K562 (cell line): Measurements from ENCODE around the gene LEUTX. TPM values are rescaled to one million over a fixed set of nuclear protein-coding genes. Genes with fewer than 3 reads are reported as not detected.

Experiments used
- ARID4B ChIP-seq: sonication (generic); formaldehyde crosslinking; IDR thresholded peaks from 2 replicates; pipeline ENCODE4 v1.8.0; 2022; ENCODE audit warnings: mild to moderate bottlenecking, missing genetic modification reagents
- E2F4 ChIP-seq: sonication (generic); formaldehyde crosslinking; IDR thresholded peaks from 2 replicates; pipeline ENCODE4 v1.8.0; 2022; ENCODE audit warnings: mild to moderate bottlenecking, low read depth, missing genetic modification reagents
- E2F6 ChIP-seq, 2 experiments: IDR thresholded peaks; 2 replicates each; pipeline ENCODE4 v1.6.1; 2011; ENCODE audit warnings: borderline replicate concordance in 1 of 2, control low read depth in 1 of 2, low read depth in 1 of 2, low read length in 1 of 2, mild to moderate bottlenecking in 1 of 2, mixed read lengths in 1 of 2, moderate library complexity in 1 of 2; ENCODE audit not compliant: insufficient read depth in 1 of 2, insufficient read length in 1 of 2, poor library complexity in 1 of 2, severe bottlenecking in 1 of 2; ENCODE audit errors: extremely low read depth in 1 of 2
- HINFP ChIP-seq: fragments of 450-650 bp; conservative IDR thresholded peaks from 2 replicates; pipeline ENCODE4 v1.6.1; 2016; ENCODE audit warnings: missing genetic modification characterization, low read depth, mild to moderate bottlenecking, control low read depth, missing compliant biosample characterization
- HNRNPH1 ChIP-seq: fragments of 200-400 bp; formaldehyde crosslinking; optimal IDR thresholded peaks from 2 replicates; pipeline ENCODE3; 2017; ENCODE audit warnings: low read depth, mild to moderate bottlenecking, low read length, moderate library complexity
- NCOA4 ChIP-seq: fragments of 450-650 bp; IDR thresholded peaks from 2 replicates; pipeline ENCODE4 v1.6.1; 2018; ENCODE audit warnings: mild to moderate bottlenecking; ENCODE audit not compliant: partially characterized antibody
- PHF21A ChIP-seq: fragments of 450-650 bp; IDR thresholded peaks from 2 replicates; pipeline ENCODE4 v1.6.1; 2017; ENCODE audit warnings: low read depth, borderline replicate concordance
- PTRF ChIP-seq: fragments of 450-650 bp; IDR thresholded peaks from 2 replicates; pipeline ENCODE4 v1.6.1; 2016; ENCODE audit warnings: mild to moderate bottlenecking, missing genetic modification characterization, missing compliant biosample characterization
- TAL1 ChIP-seq: fragments of 450-650 bp; IDR thresholded peaks from 2 replicates; pipeline ENCODE4 v1.6.1; 2016; ENCODE audit warnings: mild to moderate bottlenecking
- XRCC5 ChIP-seq: fragments of 200-400 bp; formaldehyde crosslinking; IDR thresholded peaks from 2 replicates; pipeline ENCODE4 v1.6.1; 2017; ENCODE audit warnings: low read depth, mild to moderate bottlenecking, low read length
- ZNF140 ChIP-seq: fragments of 250-450 bp; sonication (Bioruptor Pico); IDR thresholded peaks from 2 replicates; pipeline ENCODE4 v1.8.0; 2021; ENCODE audit warnings: moderate library complexity, mild to moderate bottlenecking, inconsistent platforms
- ZNF184 ChIP-seq: sonication (generic); formaldehyde crosslinking; IDR thresholded peaks from 2 replicates; pipeline ENCODE4 v1.5.0; 2020; ENCODE audit warnings: missing genetic modification reagents
- ZNF239 ChIP-seq: fragments of 250-450 bp; sonication (Bioruptor Pico); IDR thresholded peaks from 2 replicates; pipeline ENCODE4 v1.4.0; 2020; ENCODE audit warnings: mild to moderate bottlenecking
- ZNF24 ChIP-seq: fragments of 450-650 bp; IDR thresholded peaks from 2 replicates; pipeline ENCODE4 v1.6.1; 2016
- ZNF347 ChIP-seq: fragments of 450-650 bp; formaldehyde crosslinking; IDR thresholded peaks from 2 replicates; pipeline ENCODE4 v1.4.0; 2020; ENCODE audit warnings: low read depth, mild to moderate bottlenecking, moderate library complexity
- ZNF395 ChIP-seq: fragments of 200-800 bp; sonication (Bioruptor generic); IDR thresholded peaks from 2 replicates; pipeline ENCODE4 v1.6.1; 2017; ENCODE audit warnings: missing genetic modification characterization, missing compliant biosample characterization
- polyA plus RNA-seq, 8 experiments: library from polyadenylated mRNA; depleted of rRNA in 4 of 8; stranded (reverse) in 5 of 8; unstranded in 3 of 8; fragments of >200 nt; fragmentation: Nextera tagmentation in 2 of 8; fragmentation: Illumina TruSeq in 1 of 8; extraction: Ambion mirVana in 2 of 8; extraction: Trizol in 1 of 8; gene quantifications; 2 replicates each; pipeline versions ENCODE4 v1.2.1 to v1.2.3, GENCODE V29; 2011 to 2014; ENCODE audit warnings: inconsistent platforms in 1 of 8, missing spikeins in 1 of 8
- total RNA-seq, 7 experiments: library from RNA; depleted of rRNA in 6 of 7; stranded (reverse); fragments of >200 nt in 6 of 7; fragmentation: Illumina TruSeq in 2 of 7; extraction: Trizol in 2 of 7; gene quantifications; 2 replicates each; pipeline versions ENCODE4 v1.2.1 to v1.2.3, GENCODE V29; 2011 to 2021; ENCODE audit warnings: low replicate concordance in 1 of 7

The LEUTX gene
- total and polyA plus RNA-seq, 9 of the 15 experiments (the other 6 are each of a cell fraction or from before 2014, with no cell fraction given) = not detected

DNA sequence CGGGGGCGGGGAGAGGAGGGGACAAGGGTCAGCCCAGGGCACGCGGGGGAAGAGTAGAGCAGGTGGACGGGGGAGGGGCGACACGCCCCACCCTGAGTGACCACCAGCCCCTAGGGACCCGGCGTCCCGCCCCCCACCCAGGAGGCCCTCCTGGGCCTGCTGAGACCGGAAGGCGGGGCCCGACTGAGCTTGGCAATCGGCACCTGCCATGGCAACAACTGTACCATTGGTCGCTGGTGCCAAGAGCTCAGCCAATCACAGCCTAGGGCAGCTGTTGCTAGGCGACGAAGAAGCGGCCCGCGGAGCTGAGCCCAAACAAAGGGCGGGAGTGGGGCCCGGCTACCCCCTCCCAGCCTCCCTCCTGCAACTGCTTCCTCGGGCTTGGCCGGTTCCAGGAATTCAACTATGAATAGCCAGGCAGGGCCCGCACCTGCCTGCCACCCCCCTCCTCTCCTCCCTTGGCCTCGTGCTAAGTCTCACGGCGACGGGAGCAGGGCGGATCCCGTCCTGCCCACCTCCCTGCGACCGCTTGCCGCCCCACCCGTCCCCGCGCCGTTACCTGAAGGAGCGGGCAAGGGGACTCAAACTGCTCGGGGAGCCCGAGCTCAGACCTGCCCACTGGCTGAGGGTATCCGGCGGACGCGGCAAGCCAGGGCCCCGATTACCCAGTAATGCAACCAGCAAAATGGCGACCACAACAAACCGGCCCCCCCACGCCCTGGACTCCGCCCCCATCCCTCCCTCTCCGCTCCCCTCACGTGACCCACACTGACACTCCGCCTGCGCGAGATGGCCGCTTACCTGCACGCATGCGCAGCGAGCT lies 55.0 kb downstream of the LEUTX start, which contains the start of gene DYRK1B (continued):
- TF ChIP-seq ARID4B (CRISPR knock-in tag) = peak; percentile 59; the same call in 1 of the 2 replicates
- TF ChIP-seq HNRNPH1 = no peak
- TF ChIP-seq NCOA4 = no peak
- no peak for TF ChIP-seq PTRF
- no peak for TF ChIP-seq ZNF184 (CRISPR knock-in tag)
- TF ChIP-seq ZNF395 (CRISPR knock-in tag) = 0 out of 2 replicates have a peak, but pooled peaks have one; percentile 38
- TF ChIP-seq TAL1 = no peak
- peak; percentile 42; the same call in 1 of the 2 replicates for TF ChIP-seq HINFP (tag)
- no peak for TF ChIP-seq PHF21A
- no peak for TF ChIP-seq E2F4 (CRISPR knock-in tag)
- no peak for TF ChIP-seq ZNF24
- no peak for TF ChIP-seq ZNF140
- peak; percentile 36; the same call in 1 of the 2 replicates for TF ChIP-seq ZNF347
- no peak for TF ChIP-seq XRCC5
- TF ChIP-seq ZNF239 (CRISPR knock-in tag) = no peak
- peak; percentile 54 to 77 for TF ChIP-seq E2F6 (IDR thresholded peaks at IDR 0.05; ENCODE audit: borderline replicate concordance in 1 of 2, extremely low read depth in 1 of 2, insufficient read depth in 1 of 2, insufficient read length in 1 of 2, low read depth in 1 of 2, low read length in 1 of 2, poor library complexity in 1 of 2, severe bottlenecking in 1 of 2)
